ENCODE data around the gene CPNE6.

DNA sequence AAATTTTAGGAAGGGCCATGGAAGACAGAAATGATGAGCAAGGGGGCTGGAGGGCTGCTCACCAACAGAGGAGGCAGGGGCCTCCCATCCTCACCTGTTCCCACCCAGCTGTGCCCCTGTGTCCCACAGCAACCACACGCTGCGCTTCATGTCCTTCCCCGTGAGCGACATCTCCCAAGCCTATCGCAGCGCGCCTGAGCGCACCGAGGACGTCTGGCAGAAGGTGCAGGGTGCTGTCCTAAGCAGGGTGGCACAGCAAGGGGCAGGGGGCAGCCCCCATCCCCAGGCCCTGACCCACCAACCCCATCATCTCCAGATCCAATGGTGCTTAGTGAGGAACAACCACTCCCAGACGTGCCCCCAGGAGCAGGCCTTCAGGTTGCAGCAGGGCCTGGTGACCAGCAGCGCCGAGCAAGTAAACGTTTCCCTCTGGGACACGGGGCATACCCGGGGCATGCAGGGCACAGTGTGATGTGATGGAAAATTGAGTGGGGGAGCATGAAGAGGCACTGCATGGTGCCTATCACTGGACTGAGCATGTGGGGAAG lies 11.4 kb upstream of the CPNE6 start:
- TF ChIP-seq, protein P1, sequence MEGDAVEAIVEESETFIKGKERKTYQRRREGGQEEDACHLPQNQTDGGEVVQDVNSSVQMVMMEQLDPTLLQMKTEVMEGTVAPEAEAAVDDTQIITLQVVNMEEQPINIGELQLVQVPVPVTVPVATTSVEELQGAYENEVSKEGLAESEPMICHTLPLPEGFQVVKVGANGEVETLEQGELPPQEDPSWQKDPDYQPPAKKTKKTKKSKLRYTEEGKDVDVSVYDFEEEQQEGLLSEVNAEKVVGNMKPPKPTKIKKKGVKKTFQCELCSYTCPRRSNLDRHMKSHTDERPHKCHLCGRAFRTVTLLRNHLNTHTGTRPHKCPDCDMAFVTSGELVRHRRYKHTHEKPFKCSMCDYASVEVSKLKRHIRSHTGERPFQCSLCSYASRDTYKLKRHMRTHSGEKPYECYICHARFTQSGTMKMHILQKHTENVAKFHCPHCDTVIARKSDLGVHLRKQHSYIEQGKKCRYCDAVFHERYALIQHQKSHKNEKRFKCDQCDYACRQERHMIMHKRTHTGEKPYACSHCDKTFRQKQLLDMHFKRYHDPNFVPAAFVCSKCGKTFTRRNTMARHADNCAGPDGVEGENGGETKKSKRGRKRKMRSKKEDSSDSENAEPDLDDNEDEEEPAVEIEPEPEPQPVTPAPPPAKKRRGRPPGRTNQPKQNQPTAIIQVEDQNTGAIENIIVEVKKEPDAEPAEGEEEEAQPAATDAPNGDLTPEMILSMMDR (optimal IDR thresholded peaks at IDR 0.05 in 1 of 3, IDR thresholded peaks at IDR 0.05 in 1 of 3, conservative IDR thresholded peaks at IDR 0.05 in 1 of 3; ENCODE audit: extremely low read depth in 1 of 3, insufficient read depth in 2 of 3, low read length in 3 of 3), result no peak
- TF ChIP-seq EZH2 (IDR thresholded peaks at IDR 0.05; ENCODE audit: low read length), result no peak
